ENCODE results near the gene PMS2.
"Not testable (repeated sequence)": the region's sequence is repeated elsewhere in the genome, so short reads cannot be mapped to it uniquely, and the experiment has no call there.

Gene PMS2

GRCh38 chr7:6015917-6016652 is 7.2 kb upstream of the PMS2 start:
- no peak for DNase-seq (ENCODE audit: low read depth)

GRCh38 chr7:6012355-6013104 is 3.7 kb upstream of the PMS2 start:
- DNase-seq (ENCODE audit: low read depth), result no peak

GRCh38 chr7:6011541-6011940 is 2.7 kb upstream of the PMS2 start:
- DNase-seq (ENCODE audit: low read depth), result no peak

GRCh38 chr7:6010370-6010769 is 1.5 kb upstream of the PMS2 start:
- not testable (repeated sequence) for DNase-seq (ENCODE audit: low read depth)

GRCh38 chr7:6007835-6008590 is 836 bp downstream of the PMS2 start:
- not testable (repeated sequence) for DNase-seq (ENCODE audit: low read depth)

- no peak for DNase-seq (ENCODE audit: low read depth)
Measured at GRCh38 chr7:6007386-6007785, 1.5 kb downstream of the PMS2 start.

- DNase-seq (ENCODE audit: low read depth), result no peak
Measured at GRCh38 chr7:5997210-5997808, 11.5 kb downstream of the PMS2 start.

GRCh38 chr7:5987061-5987460 is 21.8 kb downstream of the PMS2 start:
- DNase-seq (ENCODE audit: low read depth), result not testable (repeated sequence)

- DNase-seq (ENCODE audit: low read depth), result not testable (repeated sequence)
Measured at GRCh38 chr7:5979680-5980314, 29.1 kb downstream of the PMS2 start.

GRCh38 chr7:5973580-5973979 is 35.3 kb downstream of the PMS2 start:
- DNase-seq (ENCODE audit: low read depth), result not testable (repeated sequence)

GRCh38 chr7:5970347-5970911 is 38.4 kb downstream of the PMS2 start, which contains the start of gene RSPH10B:
RSPH10B (minus strand) TSS chr7:5970689; CDS start chr7:5967116, 3,573 bp downstream.
- DNase-seq (ENCODE audit: low read depth), result not testable (repeated sequence)

- not testable (repeated sequence) for DNase-seq (ENCODE audit: low read depth)
Measured at GRCh38 chr7:5963810-5964209, 45.0 kb downstream of the PMS2 start.

- DNase-seq (ENCODE audit: low read depth), result not testable (repeated sequence)
Measured at GRCh38 chr7:5963205-5963604, 45.6 kb downstream of the PMS2 start.

- not testable (repeated sequence) for DNase-seq (ENCODE audit: low read depth)
Measured at GRCh38 chr7:5934945-5935450, 73.9 kb downstream of the PMS2 start.

GRCh38 chr7:5931905-5932644 is 76.8 kb downstream of the PMS2 start:
- DNase-seq (ENCODE audit: low read depth), result not testable (repeated sequence)

GRCh38 chr7:5931250-5931649 is 77.6 kb downstream of the PMS2 start:
- not testable (repeated sequence) for DNase-seq (ENCODE audit: low read depth)

- DNase-seq (ENCODE audit: low read depth), result not testable (repeated sequence)
Measured at GRCh38 chr7:5930290-5930689, 78.6 kb downstream of the PMS2 start.

GRCh38 chr7:5926263-5926870 is 82.5 kb downstream of the PMS2 start:
- DNase-seq (ENCODE audit: low read depth), result not testable (repeated sequence)

GRCh38 chr7:5924630-5925029 is 84.2 kb downstream of the PMS2 start:
- not testable (repeated sequence) for DNase-seq (ENCODE audit: low read depth)

- not testable (repeated sequence) for DNase-seq (ENCODE audit: low read depth)
Measured at GRCh38 chr7:5924180-5924579, 84.7 kb downstream of the PMS2 start.
